ENCODE data around the gene TBXT. TPM values are rescaled to one million over a fixed set of nuclear protein-coding genes. Genes with fewer than 3 reads are reported as not detected.
"Not testable (repeated sequence)": the region's sequence is repeated elsewhere in the genome, so short reads cannot be mapped to it uniquely, and the experiment has no call there.

TBXT gene
- total and polyA plus RNA-seq, 2 experiments from 2014 or later: 0.23 TPM; not detected in 1

DNA sequence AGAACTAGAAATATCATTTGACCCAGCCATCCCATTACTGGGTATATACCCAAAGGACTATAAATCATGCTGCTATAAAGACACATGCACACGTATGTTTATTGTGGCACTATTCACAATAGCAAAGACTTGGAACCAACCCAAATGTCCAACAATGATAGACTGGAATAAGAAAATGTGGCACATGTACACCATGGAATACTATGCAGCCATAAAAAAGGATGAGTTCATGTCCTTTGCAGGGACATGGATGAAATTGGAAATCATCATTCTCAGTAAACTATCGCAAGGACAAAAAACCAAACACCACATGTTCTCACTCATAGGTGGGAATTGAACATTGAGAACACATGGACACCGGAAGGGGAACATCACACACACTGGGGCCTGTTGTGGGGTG, 7.4 kb upstream of the TBXT start:
- DNase-seq (ENCODE audit: low spot score); H3K27me3 Mint-ChIP-seq (ENCODE audit: insufficient read depth, low read depth, poor library complexity); H2AFZ ChIP-seq; H3K36me3 Mint-ChIP-seq (ENCODE audit: low read depth); H3K79me2 ChIP-seq (replicated peaks; ENCODE audit: insufficient read depth); H3K4me3 Mint-ChIP-seq; H3K9me2 ChIP-seq (ENCODE audit: insufficient read depth); H3K27ac Mint-ChIP-seq; H3K27ac ChIP-seq (ENCODE audit: low read depth); H4K20me1 ChIP-seq (replicated peaks; ENCODE audit: insufficient read depth); H3F3A ChIP-seq (replicated peaks; ENCODE audit: low read depth); H3K4me1 Mint-ChIP-seq; ATAC-seq; H3K4me3 ChIP-seq; H3K9me3 Mint-ChIP-seq; H3K4me2 ChIP-seq; H3K36me3 ChIP-seq (ENCODE audit: insufficient read depth): not testable (repeated sequence)
- peaks cover 55% of the 10 kb centered on the region for H3K27me3 ChIP-seq (ENCODE audit: insufficient read depth)
- peaks cover 39% of the 10 kb centered on the region for H3K4me1 ChIP-seq (ENCODE audit: insufficient read depth)

- no peak for DNase-seq (ENCODE audit: low spot score)
- Histone ChIP-seq H3K27ac (ENCODE audit: low read depth) (no peak overlapping the region), H3K27me3 (ENCODE audit: insufficient read depth) (peaks cover 65% of the 10 kb centered on the region), H4K20me1 (replicated peaks; ENCODE audit: insufficient read depth) (peaks cover 10% of the 10 kb centered on the region), H3K36me3 (ENCODE audit: insufficient read depth) (no peaks in the 10 kb centered on the region), H2AFZ (no peak overlapping the region), H3F3A (replicated peaks; ENCODE audit: low read depth) (0 out of 2 replicates have a peak, but pooled peaks cover 6% of the 10 kb centered on the region), H3K4me3 (peak overlapping the region; percentile 47), H3K9me2 (ENCODE audit: insufficient read depth) (no peaks in the 10 kb centered on the region), H3K4me2 (peak overlapping the region; percentile 77), H3K79me2 (replicated peaks; ENCODE audit: insufficient read depth) (no peaks in the 10 kb centered on the region), H3K4me1 (ENCODE audit: insufficient read depth) (peaks cover 47% of the 10 kb centered on the region)
- ATAC-seq: peak; percentile 9; the same call in 2 of the 3 replicates
- no peak overlapping the region for H3K27ac Mint-ChIP-seq
- no peaks in the 10 kb centered on the region for H3K9me3 Mint-ChIP-seq
- peaks cover 13% of the 10 kb centered on the region for H3K4me1 Mint-ChIP-seq
- H3K27me3 Mint-ChIP-seq (ENCODE audit: insufficient read depth, low read depth, poor library complexity): no peaks in the 10 kb centered on the region
- no peak overlapping the region for H3K4me3 Mint-ChIP-seq
- H3K36me3 Mint-ChIP-seq (ENCODE audit: low read depth): no peaks in the 10 kb centered on the region
- no peak for TF ChIP-seq ZNF114 (CRISPR knock-in tag; IDR thresholded peaks at IDR 0.05)
- TF ChIP-seq, protein P1, sequence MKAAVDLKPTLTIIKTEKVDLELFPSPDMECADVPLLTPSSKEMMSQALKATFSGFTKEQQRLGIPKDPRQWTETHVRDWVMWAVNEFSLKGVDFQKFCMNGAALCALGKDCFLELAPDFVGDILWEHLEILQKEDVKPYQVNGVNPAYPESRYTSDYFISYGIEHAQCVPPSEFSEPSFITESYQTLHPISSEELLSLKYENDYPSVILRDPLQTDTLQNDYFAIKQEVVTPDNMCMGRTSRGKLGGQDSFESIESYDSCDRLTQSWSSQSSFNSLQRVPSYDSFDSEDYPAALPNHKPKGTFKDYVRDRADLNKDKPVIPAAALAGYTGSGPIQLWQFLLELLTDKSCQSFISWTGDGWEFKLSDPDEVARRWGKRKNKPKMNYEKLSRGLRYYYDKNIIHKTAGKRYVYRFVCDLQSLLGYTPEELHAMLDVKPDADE (IDR thresholded peaks at IDR 0.05): no peak
- TF ChIP-seq, protein P2, sequence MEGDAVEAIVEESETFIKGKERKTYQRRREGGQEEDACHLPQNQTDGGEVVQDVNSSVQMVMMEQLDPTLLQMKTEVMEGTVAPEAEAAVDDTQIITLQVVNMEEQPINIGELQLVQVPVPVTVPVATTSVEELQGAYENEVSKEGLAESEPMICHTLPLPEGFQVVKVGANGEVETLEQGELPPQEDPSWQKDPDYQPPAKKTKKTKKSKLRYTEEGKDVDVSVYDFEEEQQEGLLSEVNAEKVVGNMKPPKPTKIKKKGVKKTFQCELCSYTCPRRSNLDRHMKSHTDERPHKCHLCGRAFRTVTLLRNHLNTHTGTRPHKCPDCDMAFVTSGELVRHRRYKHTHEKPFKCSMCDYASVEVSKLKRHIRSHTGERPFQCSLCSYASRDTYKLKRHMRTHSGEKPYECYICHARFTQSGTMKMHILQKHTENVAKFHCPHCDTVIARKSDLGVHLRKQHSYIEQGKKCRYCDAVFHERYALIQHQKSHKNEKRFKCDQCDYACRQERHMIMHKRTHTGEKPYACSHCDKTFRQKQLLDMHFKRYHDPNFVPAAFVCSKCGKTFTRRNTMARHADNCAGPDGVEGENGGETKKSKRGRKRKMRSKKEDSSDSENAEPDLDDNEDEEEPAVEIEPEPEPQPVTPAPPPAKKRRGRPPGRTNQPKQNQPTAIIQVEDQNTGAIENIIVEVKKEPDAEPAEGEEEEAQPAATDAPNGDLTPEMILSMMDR (conservative IDR thresholded peaks at IDR 0.05; ENCODE audit: low read depth in 2 of 2): no peak
- TF ChIP-seq ZNF462 (CRISPR knock-in tag; IDR thresholded peaks at IDR 0.05): no peak
- TF ChIP-seq STAT1 (IDR thresholded peaks at IDR 0.05; ENCODE audit: unreplicated experiment): no peak
- TF ChIP-seq EZH2 (IDR thresholded peaks at IDR 0.05; ENCODE audit: low read depth, unreplicated experiment): no peak
- no peak for TF ChIP-seq REST (IDR thresholded peaks at IDR 0.05; ENCODE audit: unreplicated experiment)
- TF ChIP-seq JUNB (IDR thresholded peaks at IDR 0.05; ENCODE audit: unreplicated experiment): no peak
- TF ChIP-seq EZH2phosphoT487 (IDR thresholded peaks at IDR 0.05; ENCODE audit: unreplicated experiment): no peak
- no peak for TF ChIP-seq NANOG (IDR thresholded peaks at IDR 0.05; ENCODE audit: borderline replicate concordance)
Measured at GRCh38 chr6:166174031-166174430, 6.4 kb upstream of the TBXT start.

All from GM23338 (cell line).